GM21367 (cell line): ENCODE measurements around the gene LRRFIP1.

Experiments
- ATAC-seq: cut with Tn5 transposase; IDR thresholded peaks from one replicate; pipeline ENCODE4 v1.9.1; 2021; ENCODE audit not compliant: unreplicated experiment

The LRRFIP1 gene

DNA sequence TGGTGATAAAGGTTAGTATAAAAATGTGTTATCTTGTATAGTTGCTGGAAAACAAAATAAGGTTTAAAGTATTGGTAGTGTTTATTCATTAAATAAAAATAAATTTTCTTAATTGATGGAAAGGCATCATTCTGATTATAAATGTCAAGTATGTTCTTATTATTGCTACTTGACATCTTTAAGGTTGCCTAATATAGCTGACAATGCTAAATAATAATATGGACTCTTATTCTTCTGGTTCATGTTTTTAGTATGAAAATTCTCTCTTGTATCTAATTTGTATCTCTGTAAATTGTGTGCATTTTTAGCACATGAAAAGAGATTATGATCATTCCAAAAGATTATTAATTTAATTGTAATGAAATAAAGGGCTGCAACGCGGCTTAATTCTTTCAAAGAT is 196.2 kb downstream of the LRRFIP1 start:
- no peak for ATAC-seq

GRCh38 chr2:237824085-237824484 is 196.7 kb downstream of the LRRFIP1 start:
- ATAC-seq = no peak

- ATAC-seq = no peak
Measured at GRCh38 chr2:237827421-237827987, 200.1 kb downstream of the LRRFIP1 start.
